ENCODE results near the gene GBP3.
"Not testable (repeated sequence)": the region's sequence is repeated elsewhere in the genome, so short reads cannot be mapped to it uniquely, and the experiment has no call there.

GBP3 gene

GRCh38 chr1:89005286-89006151 lies 17.1 kb downstream of the GBP3 start:
- no peak for DNase-seq (ENCODE audit: low read depth)
- no peak for TF ChIP-seq CTCF (conservative IDR thresholded peaks at IDR 0.05; ENCODE audit: low read depth, low read length)
- no peak overlapping the region for H3K4me3 ChIP-seq (ENCODE audit: low read depth, low read length)

- not testable (repeated sequence) for DNase-seq (ENCODE audit: low read depth); H3K4me3 ChIP-seq (ENCODE audit: low read depth, low read length)
Measured at GRCh38 chr1:89002176-89002575, 20.5 kb downstream of the GBP3 start.

GRCh38 chr1:89001510-89001909 lies 21.2 kb downstream of the GBP3 start:
- DNase-seq (ENCODE audit: low read depth) = peak; percentile 40
- no peak for TF ChIP-seq CTCF (conservative IDR thresholded peaks at IDR 0.05; ENCODE audit: low read depth, low read length)
- no peak overlapping the region for H3K4me3 ChIP-seq (ENCODE audit: low read depth, low read length)

GRCh38 chr1:88998716-88999115 lies 23.9 kb downstream of the GBP3 start:
- TF ChIP-seq CTCF (conservative IDR thresholded peaks at IDR 0.05; ENCODE audit: low read depth, low read length) = peak; percentile 42
- DNase-seq (ENCODE audit: low read depth) = peak; percentile 81
- no peak overlapping the region for H3K4me3 ChIP-seq (ENCODE audit: low read depth, low read length)

GRCh38 chr1:88990426-88990825 lies 32.2 kb downstream of the GBP3 start:
- TF ChIP-seq CTCF (conservative IDR thresholded peaks at IDR 0.05; ENCODE audit: low read depth, low read length) = no peak
- no peak overlapping the region for H3K4me3 ChIP-seq (ENCODE audit: low read depth, low read length)
- DNase-seq (ENCODE audit: low read depth) = no peak

- no peak overlapping the region for H3K4me3 ChIP-seq (ENCODE audit: low read depth, low read length)
- no peak for TF ChIP-seq CTCF (conservative IDR thresholded peaks at IDR 0.05; ENCODE audit: low read depth, low read length)
- no peak for DNase-seq (ENCODE audit: low read depth)
Measured at GRCh38 chr1:88985692-88986091, 37.0 kb downstream of the GBP3 start.

GRCh38 chr1:88985032-88985431 lies 37.6 kb downstream of the GBP3 start:
- no peak overlapping the region for H3K4me3 ChIP-seq (ENCODE audit: low read depth, low read length)
- TF ChIP-seq CTCF (conservative IDR thresholded peaks at IDR 0.05; ENCODE audit: low read depth, low read length) = no peak
- DNase-seq (ENCODE audit: low read depth) = peak; percentile 92

Measured in choroid plexus epithelial cell (primary cell).